OCI-LY1 (cell line): Measurements from ENCODE around the gene ZNF248.

Experiments used
- EZH2 ChIP-seq: fragments of 200-600 bp; sonication (generic), shearing (Covaris generic); IDR thresholded peaks from 2 replicates; pipeline ENCODE4 v1.8.0; 2017; ENCODE audit warnings: borderline replicate concordance, mixed run types, mild to moderate bottlenecking, antibody characterized with exemption, low read length, moderate library complexity, mixed read lengths
- TF ChIP-seq, protein P1 (sequence below): fragments of 200-600 bp; sonication (generic), shearing (Covaris generic); IDR thresholded peaks from 2 replicates; pipeline ENCODE4 v1.5.1; 2017; ENCODE audit warnings: mild to moderate bottlenecking, antibody characterized with exemption, low read length, moderate library complexity, mixed read lengths

DNA sequence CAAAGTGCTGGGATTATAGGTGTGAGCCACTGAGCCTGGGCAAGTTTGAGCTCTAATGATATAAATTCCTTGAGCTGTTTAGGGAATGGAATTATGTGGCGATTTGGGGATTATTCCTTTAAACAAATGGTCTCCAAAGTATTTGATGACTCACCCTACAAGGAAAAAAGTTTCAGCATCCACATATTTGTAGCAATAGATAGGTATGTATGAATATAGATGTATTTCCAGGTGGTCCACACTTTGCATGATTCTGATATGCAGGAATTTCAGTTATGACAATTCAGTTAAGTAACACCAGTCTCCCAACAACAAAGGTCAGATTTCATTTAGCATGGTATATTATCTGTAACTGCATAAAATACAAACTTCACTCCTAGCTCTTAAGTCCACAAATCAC lies 92.2 kb downstream of the ZNF248 start:
- TF ChIP-seq, protein P1, sequence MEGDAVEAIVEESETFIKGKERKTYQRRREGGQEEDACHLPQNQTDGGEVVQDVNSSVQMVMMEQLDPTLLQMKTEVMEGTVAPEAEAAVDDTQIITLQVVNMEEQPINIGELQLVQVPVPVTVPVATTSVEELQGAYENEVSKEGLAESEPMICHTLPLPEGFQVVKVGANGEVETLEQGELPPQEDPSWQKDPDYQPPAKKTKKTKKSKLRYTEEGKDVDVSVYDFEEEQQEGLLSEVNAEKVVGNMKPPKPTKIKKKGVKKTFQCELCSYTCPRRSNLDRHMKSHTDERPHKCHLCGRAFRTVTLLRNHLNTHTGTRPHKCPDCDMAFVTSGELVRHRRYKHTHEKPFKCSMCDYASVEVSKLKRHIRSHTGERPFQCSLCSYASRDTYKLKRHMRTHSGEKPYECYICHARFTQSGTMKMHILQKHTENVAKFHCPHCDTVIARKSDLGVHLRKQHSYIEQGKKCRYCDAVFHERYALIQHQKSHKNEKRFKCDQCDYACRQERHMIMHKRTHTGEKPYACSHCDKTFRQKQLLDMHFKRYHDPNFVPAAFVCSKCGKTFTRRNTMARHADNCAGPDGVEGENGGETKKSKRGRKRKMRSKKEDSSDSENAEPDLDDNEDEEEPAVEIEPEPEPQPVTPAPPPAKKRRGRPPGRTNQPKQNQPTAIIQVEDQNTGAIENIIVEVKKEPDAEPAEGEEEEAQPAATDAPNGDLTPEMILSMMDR, result no peak
- TF ChIP-seq EZH2, result no peak
